K562 (cell line): ENCODE measurements around the gene GNAI3. TPM values are rescaled to one million over a fixed set of nuclear protein-coding genes. Genes with fewer than 3 reads are reported as not detected.

Experiments
- ATAC-seq: fragments of 200-7000 bp; cut with Tn5 transposase; 3 replicates; pipeline ENCODE4 v1.9.1; 2020; ENCODE audit warnings: moderate library complexity
- BruUV-seq: library from RNA; stranded (reverse); fragments of 400-500 nt; replicated peaks from 2 replicates; lab custom pipeline; 2021; lab: Mats Ljungman, UMichigan
- CTCF ChIA-PET: fragments of 300-600 bp; formaldehyde crosslinking; extraction: SDS; loops from one replicate; lab custom pipeline; 2021; ENCODE audit warnings: low intra/inter-chr PET ratio; lab: Yijun Ruan, JAX
- POLR2A ChIA-PET: fragments of 300-600, 350-650 bp; sonication (Branson Sonifier 250); formaldehyde crosslinking; extraction: SDS; loops from one replicate; lab custom pipeline; 2021; ENCODE audit warnings: antibody characterized with exemption, inconsistent platforms; lab: Yijun Ruan, JAX
- DNase-seq, 4 experiments: peaks; one replicate each; pipeline versions ENCODE4 v3.0.0 to v3.0.0-alpha.2; 2011 to 2018; ENCODE audit warnings: low spot score in 3 of 4, mixed read lengths in 3 of 4; ENCODE audit errors: extremely low read depth in 1 of 4
- FAIRE-seq: peaks from 2 replicates; lab custom pipeline; 2011; peaks lifted over from hg19 to GRCh38; lab: Jason Lieb, UNC
- H2AFZ ChIP-seq: 2 replicates; pipeline ENCODE4 v1.6.0; 2011; ENCODE audit warnings: low read depth, low read length, control low read depth, inconsistent platforms
- H3K27ac ChIP-seq: fragments of 200-600 bp; 3 replicates; pipeline ENCODE4 v1.8.0; 2011; ENCODE audit warnings: low read depth, mild to moderate bottlenecking, control low read depth, inconsistent platforms, low read length, moderate library complexity, mixed read lengths; ENCODE audit errors: extremely low read depth
- H3K27me3 ChIP-seq, 2 experiments: fragments of 300-600 bp in 1 of 2; 2 replicates in 1 of 2; 3 replicates in 1 of 2; pipeline versions ENCODE4 v1.6.0 to v1.8.0; 2011; ENCODE audit warnings: inconsistent platforms in 2 of 2, low read length in 2 of 2, mild to moderate bottlenecking in 1 of 2, mixed read lengths in 1 of 2, moderate library complexity in 1 of 2; ENCODE audit not compliant: control insufficient read depth in 2 of 2, insufficient read depth in 2 of 2
- H3K36me3 ChIP-seq: fragments of 300-600 bp; 3 replicates; pipeline ENCODE4 v1.8.0; 2011; ENCODE audit warnings: mild to moderate bottlenecking, low read length, inconsistent platforms; ENCODE audit not compliant: control insufficient read depth, insufficient read depth
- H3K4me1 ChIP-seq, 2 experiments: fragments of 200-600 bp in 1 of 2; replicated peaks in 1 of 2; 2 replicates in 1 of 2; 3 replicates in 1 of 2; pipeline versions ENCODE4 v1.5.1 to v1.8.0; 2011; ENCODE audit warnings: inconsistent platforms in 2 of 2, low read length in 2 of 2, mild to moderate bottlenecking in 1 of 2, mixed read lengths in 1 of 2, moderate library complexity in 1 of 2; ENCODE audit not compliant: control insufficient read depth in 2 of 2, insufficient read depth in 2 of 2
- H3K4me2 ChIP-seq: 2 replicates; pipeline ENCODE4 v1.6.1; 2011; ENCODE audit warnings: low read length, control low read depth, inconsistent platforms, mixed read lengths; ENCODE audit not compliant: insufficient read depth
- H3K4me3 ChIP-seq: fragments of 200-600 bp; sonication (generic), shearing (Covaris generic); 2 replicates; pipeline ENCODE4 v1.5.1; 2016; ENCODE audit warnings: control low read depth, inconsistent platforms
- H3K79me2 ChIP-seq: fragments of 200-600 bp; 3 replicates; pipeline ENCODE4 v1.8.0; 2011; ENCODE audit warnings: low read length, inconsistent platforms; ENCODE audit not compliant: control insufficient read depth, insufficient read depth
- H3K9ac ChIP-seq, 2 experiments: 2 replicates each; pipeline versions ENCODE4 v1.6.0 to v1.6.1; 2011; ENCODE audit warnings: low read depth in 2 of 2, low read length in 2 of 2, control low read depth in 1 of 2, inconsistent platforms in 1 of 2, mild to moderate bottlenecking in 1 of 2, mixed read lengths in 1 of 2; ENCODE audit not compliant: insufficient read depth in 1 of 2
- H3K9me1 ChIP-seq: one replicate; pipeline ENCODE4 v1.6.0; 2011; ENCODE audit warnings: inconsistent platforms, mild to moderate bottlenecking, low read length, moderate library complexity; ENCODE audit not compliant: control insufficient read depth, insufficient read depth
- H3K9me3 ChIP-seq: replicated peaks from 2 replicates; pipeline ENCODE4 v1.5.1; 2011; ENCODE audit warnings: low read depth, low read length, inconsistent platforms; ENCODE audit not compliant: control insufficient read depth, insufficient read depth
- H4K20me1 ChIP-seq: replicated peaks from 2 replicates; pipeline ENCODE4 v1.6.1; 2011; ENCODE audit warnings: low read length, inconsistent platforms, mixed read lengths; ENCODE audit not compliant: control insufficient read depth, insufficient read depth
- CAMTA2 ChIP-seq: fragments of 250-450 bp; sonication (Bioruptor Pico); conservative IDR thresholded peaks from 2 replicates; pipeline ENCODE4 v1.5.1; 2022
- GTF2E2 ChIP-seq: fragments of 200-800 bp; sonication (Bioruptor generic); IDR thresholded peaks from 2 replicates; pipeline ENCODE4 v1.6.1; 2016; ENCODE audit warnings: missing genetic modification characterization, missing compliant biosample characterization
- JUN ChIP-seq, 2 experiments: sonication (generic) in 1 of 2; formaldehyde crosslinking in 1 of 2; IDR thresholded peaks; 2 replicates each; pipeline versions ENCODE4 v1.6.1 to v1.8.0; 2012 to 2022; ENCODE audit warnings: borderline replicate concordance in 2 of 2, mild to moderate bottlenecking in 2 of 2, improper control_type of control experiment in 1 of 2, low read depth in 1 of 2, low read length in 1 of 2, missing genetic modification reagents in 1 of 2
- KAT2B ChIP-seq: IDR thresholded peaks from one replicate; pipeline ENCODE4 v1.6.1; 2012; ENCODE audit warnings: low read depth, mild to moderate bottlenecking, control low read depth, inconsistent platforms, low read length, moderate library complexity
- MIER1 ChIP-seq: fragments of 450-650 bp; IDR thresholded peaks from 2 replicates; pipeline ENCODE4 v1.6.1; 2016; ENCODE audit warnings: antibody characterized with exemption, mild to moderate bottlenecking, low read depth
- MYNN ChIP-seq, 2 experiments: sonication (generic); formaldehyde crosslinking in 1 of 2; IDR thresholded peaks; 2 replicates each; pipeline versions ENCODE4 v1.5.0 to v1.6.1; 2016 to 2020; ENCODE audit warnings: antibody characterized with exemption in 1 of 2, missing genetic modification reagents in 1 of 2
- NR2C2 ChIP-seq, 2 experiments: fragments of 200-800 bp in 1 of 2; sonication (Bioruptor generic) in 1 of 2; sonication (generic) in 1 of 2; formaldehyde crosslinking in 1 of 2; IDR thresholded peaks; 2 replicates each; pipeline versions ENCODE4 v1.6.1 to v1.8.0; 2016 to 2022; ENCODE audit warnings: mild to moderate bottlenecking in 1 of 2, missing compliant biosample characterization in 1 of 2, missing genetic modification characterization in 1 of 2, missing genetic modification reagents in 1 of 2
- POLR3G ChIP-seq: IDR thresholded peaks from 2 replicates; pipeline ENCODE4 v1.6.1; 2011; ENCODE audit not compliant: insufficient read length, insufficient replicate concordance; ENCODE audit errors: extremely low read depth
- PURB ChIP-seq: sonication (generic); formaldehyde crosslinking; IDR thresholded peaks from 2 replicates; pipeline ENCODE4 v1.9.0; 2021; ENCODE audit warnings: low read depth, mild to moderate bottlenecking, missing genetic modification reagents
- SIN3B ChIP-seq: fragments of 450-650 bp; IDR thresholded peaks from 2 replicates; pipeline ENCODE4 v1.6.1; 2017; ENCODE audit warnings: low read depth, mild to moderate bottlenecking, moderate library complexity
- SMARCC2 ChIP-seq: fragments of 450-650 bp; IDR thresholded peaks from 2 replicates; pipeline ENCODE4 v1.6.1; 2017; ENCODE audit warnings: antibody characterized with exemption, moderate library complexity, mild to moderate bottlenecking, low read depth
- TFAM ChIP-seq: fragments of 250-450 bp; sonication (Bioruptor Pico); conservative IDR thresholded peaks from 2 replicates; pipeline ENCODE4 v1.5.0; 2021; ENCODE audit warnings: mild to moderate bottlenecking, moderate library complexity
- ZNF277 ChIP-seq: fragments of 250-450 bp; sonication (Bioruptor Pico); IDR thresholded peaks from 2 replicates; pipeline ENCODE4 v1.8.0; 2022; ENCODE audit warnings: inconsistent platforms, mild to moderate bottlenecking, moderate library complexity, borderline replicate concordance
- ZNF41 ChIP-seq: fragments of 250-450 bp; sonication (Bioruptor Pico); conservative IDR thresholded peaks from 2 replicates; pipeline ENCODE4 v1.4.0; 2020; ENCODE audit warnings: mild to moderate bottlenecking
- ZNF551 ChIP-seq: fragments of 250-450 bp; sonication (Bioruptor Pico); IDR thresholded peaks from 2 replicates; pipeline ENCODE4 v1.5.0; 2021; ENCODE audit warnings: mild to moderate bottlenecking, moderate library complexity
- WGBS: fragments of 100-300 bp; shearing (Covaris generic); methylation state at CpG from one replicate; pipeline ENCODE4 v1.1.6; 2016; ENCODE audit warnings: low coverage, mixed read lengths; ENCODE audit not compliant: insufficient coverage; ENCODE audit errors: missing lambda C conversion rate; 5-methylcytosine and 5-hydroxymethylcytosine counted together
- in situ Hi-C: fragments of 300-500 bp; cut with MboI; formaldehyde crosslinking; loops from 4 replicates; pipeline ENCODE4 v1.15.0; 2018; ENCODE audit warnings: inconsistent platforms, mixed read lengths
- intact Hi-C: fragments of 100-400 bp; cut with micrococcal nuclease; formaldehyde crosslinking; loops from 2 replicates; pipeline ENCODE4 v1.14.2; 2022
- polyA plus RNA-seq, 8 experiments: library from polyadenylated mRNA; depleted of rRNA in 4 of 8; stranded (reverse) in 5 of 8; unstranded in 3 of 8; fragments of >200 nt; fragmentation: Nextera tagmentation in 2 of 8; fragmentation: Illumina TruSeq in 1 of 8; extraction: Ambion mirVana in 2 of 8; extraction: Trizol in 1 of 8; gene quantifications; 2 replicates each; pipeline versions ENCODE4 v1.2.1 to v1.2.3, GENCODE V29; 2011 to 2014; ENCODE audit warnings: inconsistent platforms in 1 of 8, missing spikeins in 1 of 8
- total RNA-seq, 7 experiments: library from RNA; depleted of rRNA in 6 of 7; stranded (reverse); fragments of >200 nt in 6 of 7; fragmentation: Illumina TruSeq in 2 of 7; extraction: Trizol in 2 of 7; gene quantifications; 2 replicates each; pipeline versions ENCODE4 v1.2.1 to v1.2.3, GENCODE V29; 2011 to 2021; ENCODE audit warnings: low replicate concordance in 1 of 7
- TF ChIP-seq, protein P1 (sequence below): fragments of 250-450 bp; sonication (Bioruptor Pico); IDR thresholded peaks from 2 replicates; pipeline ENCODE4 v1.5.0; 2021
- TF ChIP-seq, protein P2 (sequence below), 2 experiments: fragments of 450-650 bp; IDR thresholded peaks; 2 replicates each; pipeline ENCODE4 v1.6.1; 2016

GNAI3 gene
- total and polyA plus RNA-seq, 9 of the 15 experiments (the other 6 are each of a cell fraction or from before 2014, with no cell fraction given): 6.3 to 13.2 (median 8.9) TPM

GRCh38 chr1:109641861-109642260 lies 93.4 kb downstream of the GNAI3 start:
- DNase-seq (no peak), ATAC-seq (no peak), FAIRE-seq (no peak)
- POLR2A ChIA-PET: interaction anchor here (1.0 to 6.4 kb wide), 6 partner anchors 14 to 133 kb away, joined by 3 to 44 read pairs (median 12); partner anchors contain the start of genes GNAI3 and GSTM4
- Histone ChIP-seq H3K36me3 (no peaks in the 10 kb centered on the region), H3K9ac (no peak overlapping the region; a peak in 1 of 4 replicates), H3K9me1 (no peaks in the 10 kb centered on the region), H3K27ac (no peak overlapping the region), H4K20me1 (no peaks in the 10 kb centered on the region), H3K79me2 (no peaks in the 10 kb centered on the region), H3K9me3 (no peaks in the 10 kb centered on the region; the same call in 1 of the 2 replicates), H3K4me3 (no peak overlapping the region), H2AFZ (no peak overlapping the region), H3K27me3 (no peaks in the 10 kb centered on the region; a peak in 1 of 5 replicates), H3K4me1 (peaks cover 26 to 47% of the 10 kb centered on the region in 2 experiments), H3K4me2 (no peak overlapping the region)
- intact Hi-C loops (loop anchor here (2.0 to 10.0 kb wide), 4 partner anchors 60 to 473 kb away; partner anchors contain the start of genes AHCYL1 and UBL4B), in situ Hi-C loops (loop anchor here (5.0 to 10.0 kb wide), 3 partner anchors 130 to 373 kb away; no protein-coding TSS in a partner anchor)
- WGBS: 44% methylated on average over 2 of the region's 2 CpGs
- CTCF ChIA-PET: interaction anchor here (1.4 to 6.9 kb wide), 3 partner anchors 95 to 135 kb away, joined by 5 to 77 read pairs (median 7); no protein-coding TSS in a partner anchor
- no TSS peak for BruUV-seq
- no peak for TF ChIP-seq GTF2E2 (tag)
- TF ChIP-seq JUN (IDR thresholded peaks at IDR 0.05; ENCODE audit: borderline replicate concordance, low read depth, low read length): no peak
- no peak for TF ChIP-seq JUN (CRISPR knock-in tag; IDR thresholded peaks at IDR 0.05; ENCODE audit: borderline replicate concordance)
- TF ChIP-seq CAMTA2 (CRISPR knock-in tag): no peak
- no peak for TF ChIP-seq ZNF551
- TF ChIP-seq MIER1: no peak
- no peak for TF ChIP-seq SMARCC2
- no peak for TF ChIP-seq NR2C2 (CRISPR knock-in tag; IDR thresholded peaks at IDR 0.05)
- TF ChIP-seq NR2C2 (tag; IDR thresholded peaks at IDR 0.05): no peak
- TF ChIP-seq PURB (CRISPR knock-in tag): no peak
- TF ChIP-seq MYNN (IDR thresholded peaks at IDR 0.05): no peak
- TF ChIP-seq MYNN (CRISPR knock-in tag; IDR thresholded peaks at IDR 0.05): no peak
- TF ChIP-seq, protein P1, sequence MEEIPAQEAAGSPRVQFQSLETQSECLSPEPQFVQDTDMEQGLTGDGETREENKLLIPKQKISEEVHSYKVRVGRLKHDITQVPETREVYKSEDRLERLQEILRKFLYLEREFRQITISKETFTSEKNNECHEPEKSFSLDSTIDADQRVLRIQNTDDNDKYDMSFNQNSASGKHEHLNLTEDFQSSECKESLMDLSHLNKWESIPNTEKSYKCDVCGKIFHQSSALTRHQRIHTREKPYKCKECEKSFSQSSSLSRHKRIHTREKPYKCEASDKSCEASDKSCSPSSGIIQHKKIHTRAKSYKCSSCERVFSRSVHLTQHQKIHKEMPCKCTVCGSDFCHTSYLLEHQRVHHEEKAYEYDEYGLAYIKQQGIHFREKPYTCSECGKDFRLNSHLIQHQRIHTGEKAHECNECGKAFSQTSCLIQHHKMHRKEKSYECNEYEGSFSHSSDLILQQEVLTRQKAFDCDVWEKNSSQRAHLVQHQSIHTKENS (CRISPR knock-in tag): no peak
- no peak for TF ChIP-seq SIN3B
- TF ChIP-seq KAT2B: no peak
- no peak for TF ChIP-seq ZNF41 (CRISPR knock-in tag)
- TF ChIP-seq POLR3G: no peak
- no peak for TF ChIP-seq TFAM
- TF ChIP-seq ZNF277 (CRISPR knock-in tag): no peak
- TF ChIP-seq, protein P2, sequence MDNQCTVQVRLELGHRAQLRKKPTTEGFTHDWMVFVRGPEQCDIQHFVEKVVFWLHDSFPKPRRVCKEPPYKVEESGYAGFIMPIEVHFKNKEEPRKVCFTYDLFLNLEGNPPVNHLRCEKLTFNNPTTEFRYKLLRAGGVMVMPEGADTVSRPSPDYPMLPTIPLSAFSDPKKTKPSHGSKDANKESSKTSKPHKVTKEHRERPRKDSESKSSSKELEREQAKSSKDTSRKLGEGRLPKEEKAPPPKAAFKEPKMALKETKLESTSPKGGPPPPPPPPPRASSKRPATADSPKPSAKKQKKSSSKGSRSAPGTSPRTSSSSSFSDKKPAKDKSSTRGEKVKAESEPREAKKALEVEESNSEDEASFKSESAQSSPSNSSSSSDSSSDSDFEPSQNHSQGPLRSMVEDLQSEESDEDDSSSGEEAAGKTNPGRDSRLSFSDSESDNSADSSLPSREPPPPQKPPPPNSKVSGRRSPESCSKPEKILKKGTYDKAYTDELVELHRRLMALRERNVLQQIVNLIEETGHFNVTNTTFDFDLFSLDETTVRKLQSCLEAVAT (IDR thresholded peaks at IDR 0.05): no peak
